Diencephalon (tissue), 1 donor: ENCODE data around the gene OSBP. TPM values are rescaled to one million over a fixed set of nuclear protein-coding genes. Genes with fewer than 3 reads are reported as not detected.

ENCODE experiments used
- small RNA-seq: library from RNA; depleted of rRNA; stranded (forward); fragments of <200 nt; gene quantifications from one replicate; pipeline ENCODE3, GENCODE V24; 2014
- total RNA-seq: library from RNA; depleted of rRNA; stranded (reverse); fragments of >200 nt; gene quantifications from one replicate; pipeline ENCODE4 v1.2.3, GENCODE V29; 2014

Gene OSBP
- 43.4 TPM for total RNA-seq

GRCh38 chr11:59615637-59616395 lies at the start of gene OSBP:
Gene OSBP (minus strand): TSS chr11:59615774. CDS start chr11:59615664, 110 bp downstream.

Small RNA genes lying within 50 kb of the gene (small RNA-seq; reads per million reads assigned to genes)
- gene MIR3162: not detected

Other genes starting within 250 kb of the OSBP start
- gene OR5A2, start 189.4 kb downstream of the OSBP start, total RNA-seq: not detected
- not detected for gene OR5A1, start 179.3 kb downstream of the OSBP start, total RNA-seq
- not detected for gene OR4D6, start 158.8 kb downstream of the OSBP start, total RNA-seq
- gene OR4D10, start 142.5 kb downstream of the OSBP start, total RNA-seq: not detected
- not detected for gene OR4D11, start 112.2 kb downstream of the OSBP start, total RNA-seq
- not detected for gene OR4D9, start 104.2 kb downstream of the OSBP start, total RNA-seq
- gene PATL1, start 53.3 kb upstream of the OSBP start, total RNA-seq: 5.8 TPM
- not detected for gene OR10V1, start 98.1 kb upstream of the OSBP start, total RNA-seq
- gene STX3, start 139.6 kb upstream of the OSBP start, total RNA-seq: 18.0 TPM
- gene MRPL16, start 195.0 kb upstream of the OSBP start, total RNA-seq: 21.0 TPM
- not detected for gene CBLIF, start 229.7 kb upstream of the OSBP start, total RNA-seq